Ishikawa (cell line): ENCODE results near the gene TMEM129.

ENCODE experiments used
- CEBPB ChIP-seq: IDR thresholded peaks from 2 replicates; pipeline ENCODE4 v1.6.1; 2012
- CREB1 ChIP-seq: IDR thresholded peaks from 2 replicates; pipeline ENCODE4 v1.6.1; 2012; ENCODE audit warnings: low read depth
- EGR1 ChIP-seq: IDR thresholded peaks from 2 replicates; pipeline ENCODE4 v1.6.1; 2012
- EP300 ChIP-seq: IDR thresholded peaks from 2 replicates; pipeline ENCODE4 v1.6.1; 2012; ENCODE audit warnings: borderline replicate concordance
- FOXM1 ChIP-seq: IDR thresholded peaks from 2 replicates; pipeline ENCODE4 v1.6.1; 2012; ENCODE audit warnings: low read depth, borderline replicate concordance
- MAX ChIP-seq: IDR thresholded peaks from 2 replicates; pipeline ENCODE4 v1.6.1; 2012
- NFIC ChIP-seq: IDR thresholded peaks from 2 replicates; pipeline ENCODE4 v1.6.1; 2012
- RAD21 ChIP-seq: IDR thresholded peaks from 2 replicates; pipeline ENCODE4 v1.6.1; 2012; ENCODE audit warnings: low read depth
- TAF1 ChIP-seq: IDR thresholded peaks from 2 replicates; pipeline ENCODE4 v1.6.1; 2012; ENCODE audit warnings: low read depth, mild to moderate bottlenecking
- TCF12 ChIP-seq: IDR thresholded peaks from 2 replicates; pipeline ENCODE4 v1.6.1; 2012; ENCODE audit warnings: low read depth
- TEAD4 ChIP-seq: IDR thresholded peaks from 2 replicates; pipeline ENCODE4 v1.6.1; 2012
- USF1 ChIP-seq: IDR thresholded peaks from 2 replicates; pipeline ENCODE4 v1.6.1; 2012
- YY1 ChIP-seq: IDR thresholded peaks from 2 replicates; pipeline ENCODE4 v1.6.1; 2012; ENCODE audit warnings: low read depth
- ZBTB7A ChIP-seq: IDR thresholded peaks from 2 replicates; pipeline ENCODE4 v1.6.1; 2012; ENCODE audit warnings: low read depth
- TF ChIP-seq, protein P1 (sequence below): IDR thresholded peaks from 2 replicates; pipeline ENCODE4 v1.6.1; 2012; ENCODE audit warnings: low read depth, mild to moderate bottlenecking

The TMEM129 gene

GRCh38 chr4:1744552-1744951 is 23.4 kb upstream of the TMEM129 start:
- TF ChIP-seq EGR1: no peak
- TF ChIP-seq USF1: no peak
- TF ChIP-seq RAD21: no peak
- TF ChIP-seq NFIC: no peak
- TF ChIP-seq TEAD4: no peak

- TF ChIP-seq CREB1 (no peak), NFIC (no peak), RAD21 (no peak), CEBPB (no peak), TAF1 (no peak), YY1 (no peak), MAX (no peak), EP300 (no peak)
- TF ChIP-seq, protein P1, sequence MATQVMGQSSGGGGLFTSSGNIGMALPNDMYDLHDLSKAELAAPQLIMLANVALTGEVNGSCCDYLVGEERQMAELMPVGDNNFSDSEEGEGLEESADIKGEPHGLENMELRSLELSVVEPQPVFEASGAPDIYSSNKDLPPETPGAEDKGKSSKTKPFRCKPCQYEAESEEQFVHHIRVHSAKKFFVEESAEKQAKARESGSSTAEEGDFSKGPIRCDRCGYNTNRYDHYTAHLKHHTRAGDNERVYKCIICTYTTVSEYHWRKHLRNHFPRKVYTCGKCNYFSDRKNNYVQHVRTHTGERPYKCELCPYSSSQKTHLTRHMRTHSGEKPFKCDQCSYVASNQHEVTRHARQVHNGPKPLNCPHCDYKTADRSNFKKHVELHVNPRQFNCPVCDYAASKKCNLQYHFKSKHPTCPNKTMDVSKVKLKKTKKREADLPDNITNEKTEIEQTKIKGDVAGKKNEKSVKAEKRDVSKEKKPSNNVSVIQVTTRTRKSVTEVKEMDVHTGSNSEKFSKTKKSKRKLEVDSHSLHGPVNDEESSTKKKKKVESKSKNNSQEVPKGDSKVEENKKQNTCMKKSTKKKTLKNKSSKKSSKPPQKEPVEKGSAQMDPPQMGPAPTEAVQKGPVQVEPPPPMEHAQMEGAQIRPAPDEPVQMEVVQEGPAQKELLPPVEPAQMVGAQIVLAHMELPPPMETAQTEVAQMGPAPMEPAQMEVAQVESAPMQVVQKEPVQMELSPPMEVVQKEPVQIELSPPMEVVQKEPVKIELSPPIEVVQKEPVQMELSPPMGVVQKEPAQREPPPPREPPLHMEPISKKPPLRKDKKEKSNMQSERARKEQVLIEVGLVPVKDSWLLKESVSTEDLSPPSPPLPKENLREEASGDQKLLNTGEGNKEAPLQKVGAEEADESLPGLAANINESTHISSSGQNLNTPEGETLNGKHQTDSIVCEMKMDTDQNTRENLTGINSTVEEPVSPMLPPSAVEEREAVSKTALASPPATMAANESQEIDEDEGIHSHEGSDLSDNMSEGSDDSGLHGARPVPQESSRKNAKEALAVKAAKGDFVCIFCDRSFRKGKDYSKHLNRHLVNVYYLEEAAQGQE: no peak
Measured at GRCh38 chr4:1743975-1744374, 22.9 kb upstream of the TMEM129 start.

DNA sequence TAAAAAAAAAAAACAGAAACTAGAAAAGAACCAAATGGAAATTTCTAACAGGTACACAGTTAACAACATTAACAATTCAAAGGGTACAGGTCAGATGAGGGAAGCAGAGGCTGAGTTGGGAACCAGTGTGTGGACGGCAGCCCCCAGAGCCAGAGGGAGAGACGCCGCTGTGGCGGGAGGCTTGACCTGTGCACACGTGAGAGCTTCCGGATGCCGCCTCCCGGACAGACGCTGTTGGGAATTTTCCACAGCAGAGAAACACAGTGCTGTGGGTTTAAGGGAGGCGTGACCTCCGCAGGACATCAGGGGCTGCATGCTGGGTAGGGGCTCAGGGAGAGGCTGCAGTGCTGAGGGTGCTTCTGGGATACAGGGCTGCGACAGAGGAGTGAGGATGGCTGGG is 22.4 kb upstream of the TMEM129 start:
- TF ChIP-seq FOXM1 (no peak), NFIC (no peak), CEBPB (no peak), CREB1 (no peak), ZBTB7A (no peak), RAD21 (no peak), YY1 (no peak), USF1 (no peak), MAX (no peak), TEAD4 (no peak), EP300 (no peak), TAF1 (no peak), EGR1 (no peak), TCF12 (no peak)
- TF ChIP-seq, protein P1: no peak

- TF ChIP-seq ZBTB7A: no peak
- no peak for TF ChIP-seq CREB1
- TF ChIP-seq EGR1: no peak
- no peak for TF ChIP-seq USF1
- no peak for TF ChIP-seq CEBPB
- TF ChIP-seq TCF12: no peak
- no peak for TF ChIP-seq RAD21
- TF ChIP-seq TEAD4: no peak
Measured at GRCh38 chr4:1741208-1741607, 20.1 kb upstream of the TMEM129 start.

DNA sequence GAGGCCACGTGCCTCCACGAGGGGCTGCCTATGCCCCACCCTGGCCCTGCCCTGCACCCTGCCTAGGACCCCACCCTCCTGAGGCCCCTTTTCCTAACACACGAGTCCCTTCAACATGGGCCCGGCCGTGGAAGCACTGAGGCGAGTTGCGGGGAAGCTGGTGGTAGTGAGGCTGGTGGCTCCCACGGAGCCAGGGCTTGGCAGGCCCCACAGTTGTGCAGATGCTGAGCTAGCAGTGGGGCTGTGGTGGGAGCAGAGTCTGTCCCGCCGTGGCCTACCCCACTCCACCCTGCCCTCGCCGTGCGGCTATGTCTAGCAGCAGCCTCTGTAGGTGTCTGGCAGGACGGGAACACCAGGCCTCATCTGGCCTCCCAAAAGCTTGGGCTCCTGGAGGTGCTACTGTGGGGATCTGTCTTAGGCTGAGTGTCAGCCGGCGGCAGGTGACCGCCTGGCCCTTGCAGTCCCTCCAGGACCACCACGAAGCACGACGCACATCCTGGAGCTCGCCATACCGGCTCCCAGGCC is 19.0 kb upstream of the TMEM129 start:
- TF ChIP-seq EGR1 (no peak), YY1 (no peak), CREB1 (no peak), NFIC (no peak), MAX (no peak), EP300 (no peak), CEBPB (no peak), USF1 (no peak), TEAD4 (no peak), TAF1 (no peak), TCF12 (no peak), ZBTB7A (no peak), FOXM1 (no peak)
- TF ChIP-seq, protein P1: no peak
